Mesodermal cell (in vitro differentiated cells): ENCODE measurements around the gene DCDC2.

Source experiments
- H3K27ac ChIP-seq: 2 replicates; pipeline ENCODE4 v1.7.0; 2013; ENCODE audit warnings: mild to moderate bottlenecking, low read depth, low read length, moderate library complexity; ENCODE audit not compliant: severe bottlenecking
- H3K36me3 ChIP-seq: 2 replicates; pipeline ENCODE4 v1.7.1; 2013; ENCODE audit warnings: mild to moderate bottlenecking, low read length, moderate library complexity; ENCODE audit not compliant: control insufficient read depth, insufficient read depth
- H3K4me1 ChIP-seq: one replicate; pipeline ENCODE4 v1.7.1; 2013; ENCODE audit warnings: mild to moderate bottlenecking, low read length; ENCODE audit not compliant: insufficient read depth, control insufficient read depth, poor library complexity, severe bottlenecking
- H3K4me3 ChIP-seq: 2 replicates; pipeline ENCODE4 v1.7.0; 2013; ENCODE audit warnings: low read length, control low read depth, mild to moderate bottlenecking; ENCODE audit not compliant: insufficient read depth, poor library complexity, severe bottlenecking; ENCODE audit errors: extremely low read depth
- H3K9me3 ChIP-seq: 2 replicates; pipeline ENCODE4 v1.7.1; 2013; ENCODE audit warnings: mild to moderate bottlenecking, low read length, moderate library complexity; ENCODE audit not compliant: control insufficient read depth
- WGBS, 2 experiments: methylation state at CpG; one replicate each; pipeline ENCODE4 v1.1.5; 2013; ENCODE audit warnings: missing lambda C conversion rate in 2 of 2; ENCODE audit not compliant: insufficient coverage in 2 of 2; 5-methylcytosine and 5-hydroxymethylcytosine counted together

DCDC2 gene

GRCh38 chr6:24352434-24352833, 5.4 kb downstream of the DCDC2 start:
- no CpG with 5 or more reads among the region's 1 CpG for WGBS, 2 experiments
- H3K4me3 ChIP-seq = no peak overlapping the region
- H3K4me1 ChIP-seq = no peaks in the 10 kb centered on the region
- H3K9me3 ChIP-seq = no peaks in the 10 kb centered on the region
- H3K36me3 ChIP-seq = no peaks in the 10 kb centered on the region
- no peak overlapping the region for H3K27ac ChIP-seq

- Histone ChIP-seq H3K36me3 (no peaks in the 10 kb centered on the region), H3K4me3 (no peak overlapping the region), H3K9me3 (no peaks in the 10 kb centered on the region), H3K27ac (no peak overlapping the region), H3K4me1 (no peaks in the 10 kb centered on the region)
- WGBS, 2 experiments = 100% methylated on average over 1 of the region's 3 CpGs; no CpG with 5 or more reads in 1 of the 2 experiments
These were observed 12.9 kb downstream of the DCDC2 start for GRCh38 chr6:24344976-24345375.

DNA sequence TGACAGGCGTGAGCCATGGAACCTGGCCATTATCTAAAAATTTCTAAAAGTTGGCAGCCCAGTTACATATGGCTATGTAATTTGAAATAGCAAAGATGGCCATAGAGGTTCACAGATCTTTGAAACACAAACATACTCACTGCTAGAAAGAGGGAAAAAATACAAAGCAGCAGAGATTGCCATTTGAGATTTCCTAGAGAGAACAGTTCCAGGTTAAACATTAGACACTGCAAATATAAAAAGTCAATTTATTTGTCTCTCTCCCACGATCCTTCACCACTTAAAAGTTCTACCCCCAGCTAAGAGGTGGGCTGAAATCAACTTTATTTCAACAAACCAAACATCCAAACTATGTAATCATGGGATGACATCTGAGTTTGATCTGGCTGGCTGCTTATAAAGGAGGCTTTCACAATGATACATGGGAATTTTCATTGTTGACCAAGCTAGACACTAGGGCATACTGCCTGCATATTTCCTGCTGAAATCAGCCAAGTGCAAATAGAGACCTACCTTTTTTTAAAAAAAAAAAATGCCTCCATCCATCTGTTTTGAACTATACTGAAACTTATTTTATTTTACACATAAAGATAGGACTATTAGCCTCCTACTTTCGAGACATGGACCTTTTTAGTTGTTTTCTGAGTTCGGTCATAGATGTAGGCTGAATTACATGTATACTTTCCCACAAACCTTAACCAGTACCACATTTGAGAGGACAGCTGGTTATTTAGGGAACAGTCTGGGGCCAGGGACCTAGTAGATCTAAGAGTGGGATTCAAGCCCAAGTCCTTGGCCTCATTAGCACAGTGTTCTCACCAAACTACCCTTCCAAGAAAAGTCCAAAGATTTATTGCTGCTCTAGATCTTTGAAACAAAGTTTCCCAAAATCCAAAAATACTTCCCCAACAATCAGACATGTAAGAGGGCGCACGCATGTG, 16.6 kb downstream of the DCDC2 start:
- WGBS, 2 experiments = 93 to 100% methylated on average over 1 to 2 of the region's 6 CpGs
- no peaks in the 10 kb centered on the region for H3K9me3 ChIP-seq
- no peaks in the 10 kb centered on the region for H3K36me3 ChIP-seq
- no peaks in the 10 kb centered on the region for H3K4me1 ChIP-seq
- no peak overlapping the region for H3K4me3 ChIP-seq
- H3K27ac ChIP-seq = no peak overlapping the region

- Histone ChIP-seq H3K4me1 (no peaks in the 10 kb centered on the region), H3K4me3 (no peak overlapping the region), H3K36me3 (no peaks in the 10 kb centered on the region), H3K27ac (no peak overlapping the region), H3K9me3 (no peaks in the 10 kb centered on the region)
- no CpG with 5 or more reads among the region's 3 CpGs for WGBS, 2 experiments
These were observed 17.9 kb downstream of the DCDC2 start for GRCh38 chr6:24339932-24340331.

DNA sequence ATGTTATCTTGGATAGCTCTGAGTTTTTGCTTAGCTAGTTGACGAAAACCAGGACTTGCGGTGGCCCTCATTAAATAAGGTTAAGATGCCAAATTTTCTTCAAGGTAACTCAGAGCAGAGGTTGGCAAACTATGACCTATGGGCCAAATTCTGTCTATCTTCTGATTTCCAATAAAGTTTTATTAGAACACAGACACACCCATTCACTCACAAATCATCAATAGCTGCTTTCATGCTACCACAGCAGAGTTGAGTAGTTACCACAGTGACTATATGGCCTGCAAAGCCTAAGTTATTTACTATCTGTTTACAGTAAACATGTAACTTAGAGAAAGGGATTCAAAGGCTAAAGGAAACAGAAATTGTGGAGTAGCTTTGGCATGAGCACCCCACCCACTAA, 23.6 kb downstream of the DCDC2 start:
- Histone ChIP-seq H3K9me3 (no peaks in the 10 kb centered on the region), H3K36me3 (no peaks in the 10 kb centered on the region), H3K4me1 (peaks cover 12% of the 10 kb centered on the region), H3K27ac (no peak overlapping the region), H3K4me3 (no peak overlapping the region)
- WGBS, 2 experiments = 94 to 100% methylated on average over 2 of the region's 2 CpGs

GRCh38 chr6:24332317-24332716, 25.5 kb downstream of the DCDC2 start:
- Histone ChIP-seq H3K9me3 (no peaks in the 10 kb centered on the region), H3K36me3 (no peaks in the 10 kb centered on the region), H3K4me3 (no peak overlapping the region), H3K4me1 (peaks cover 12% of the 10 kb centered on the region), H3K27ac (no peak overlapping the region)
- WGBS, 2 experiments = 40% methylated on average over 1 of the region's 2 CpGs; no CpG with 5 or more reads in 1 of the 2 experiments

DNA sequence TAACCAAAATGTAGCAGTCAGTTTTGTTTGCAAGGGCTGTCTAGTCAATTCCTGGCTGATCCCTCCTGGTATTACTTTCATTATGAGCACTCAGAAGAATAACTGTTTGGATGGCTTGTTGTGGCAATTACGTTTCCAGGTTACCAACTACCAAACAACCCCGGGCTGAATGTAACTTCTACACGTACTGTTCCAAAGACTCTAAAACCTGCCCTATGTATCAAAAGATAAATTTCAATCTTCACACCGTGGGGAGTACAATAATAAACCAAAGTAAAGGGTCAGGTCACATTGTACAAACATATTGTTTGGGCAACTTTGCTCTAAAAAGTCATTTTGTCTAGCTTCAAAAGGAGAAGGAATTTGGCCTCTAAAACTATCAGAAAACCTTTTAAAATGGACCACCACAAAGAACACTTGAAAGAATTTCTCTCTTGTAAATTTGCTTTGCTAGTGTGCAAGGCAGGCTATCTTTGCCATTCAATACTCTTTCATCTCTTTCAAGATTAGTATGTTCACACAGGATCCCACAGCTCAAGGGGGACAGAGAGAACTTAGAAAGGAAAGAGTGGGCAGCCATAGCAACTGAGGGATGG, 27.6 kb downstream of the DCDC2 start:
- Histone ChIP-seq H3K4me1 (peaks cover 12% of the 10 kb centered on the region), H3K4me3 (no peak overlapping the region), H3K9me3 (no peaks in the 10 kb centered on the region), H3K36me3 (no peaks in the 10 kb centered on the region), H3K27ac (no peak overlapping the region)
- 95% methylated on average over 3 of the region's 4 CpGs; no CpG with 5 or more reads in 1 of the 2 experiments for WGBS, 2 experiments

- no peak overlapping the region for H3K4me3 ChIP-seq
- no CpG with 5 or more reads among the region's 2 CpGs for WGBS, 2 experiments
- H3K9me3 ChIP-seq = no peaks in the 10 kb centered on the region
- H3K36me3 ChIP-seq = no peaks in the 10 kb centered on the region
- H3K4me1 ChIP-seq = peaks cover 12% of the 10 kb centered on the region
- no peak overlapping the region for H3K27ac ChIP-seq
These were observed 28.4 kb downstream of the DCDC2 start for GRCh38 chr6:24329451-24329850.

GRCh38 chr6:24329022-24329421, 28.8 kb downstream of the DCDC2 start:
- H3K27ac ChIP-seq = no peak overlapping the region
- H3K9me3 ChIP-seq = no peaks in the 10 kb centered on the region
- no peaks in the 10 kb centered on the region for H3K36me3 ChIP-seq
- no peak overlapping the region for H3K4me3 ChIP-seq
- no CpG with 5 or more reads among the region's 4 CpGs for WGBS, 2 experiments
- peaks cover 12% of the 10 kb centered on the region for H3K4me1 ChIP-seq

GRCh38 chr6:24327756-24328155, 30.1 kb downstream of the DCDC2 start:
- no peaks in the 10 kb centered on the region for H3K9me3 ChIP-seq
- no peaks in the 10 kb centered on the region for H3K36me3 ChIP-seq
- peaks cover 11% of the 10 kb centered on the region for H3K4me1 ChIP-seq
- H3K27ac ChIP-seq = no peak overlapping the region
- H3K4me3 ChIP-seq = no peak overlapping the region
- WGBS, 2 experiments = 83% methylated on average over 1 of the region's 4 CpGs; no CpG with 5 or more reads in 1 of the 2 experiments

GRCh38 chr6:24325978-24326377, 31.9 kb downstream of the DCDC2 start:
- H3K4me1 ChIP-seq = peaks cover 10% of the 10 kb centered on the region
- no peak overlapping the region for H3K27ac ChIP-seq
- no CpG with 5 or more reads among the region's 1 CpG for WGBS, 2 experiments
- no peaks in the 10 kb centered on the region for H3K9me3 ChIP-seq
- H3K36me3 ChIP-seq = no peaks in the 10 kb centered on the region
- no peak overlapping the region for H3K4me3 ChIP-seq
